HS-5 (cell line): ENCODE data around the gene OR13C9.
"Not testable (repeated sequence)": the region's sequence is repeated elsewhere in the genome, so short reads cannot be mapped to it uniquely, and the experiment has no call there.

Experiments used
- DNase-seq: peaks from one replicate; pipeline ENCODE4 v3.0.0-alpha.2; 2012; ENCODE audit warnings: low read depth

The OR13C9 gene, protein sequence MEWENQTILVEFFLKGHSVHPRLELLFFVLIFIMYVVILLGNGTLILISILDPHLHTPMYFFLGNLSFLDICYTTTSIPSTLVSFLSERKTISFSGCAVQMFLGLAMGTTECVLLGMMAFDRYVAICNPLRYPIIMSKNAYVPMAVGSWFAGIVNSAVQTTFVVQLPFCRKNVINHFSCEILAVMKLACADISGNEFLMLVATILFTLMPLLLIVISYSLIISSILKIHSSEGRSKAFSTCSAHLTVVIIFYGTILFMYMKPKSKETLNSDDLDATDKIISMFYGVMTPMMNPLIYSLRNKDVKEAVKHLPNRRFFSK

DNA sequence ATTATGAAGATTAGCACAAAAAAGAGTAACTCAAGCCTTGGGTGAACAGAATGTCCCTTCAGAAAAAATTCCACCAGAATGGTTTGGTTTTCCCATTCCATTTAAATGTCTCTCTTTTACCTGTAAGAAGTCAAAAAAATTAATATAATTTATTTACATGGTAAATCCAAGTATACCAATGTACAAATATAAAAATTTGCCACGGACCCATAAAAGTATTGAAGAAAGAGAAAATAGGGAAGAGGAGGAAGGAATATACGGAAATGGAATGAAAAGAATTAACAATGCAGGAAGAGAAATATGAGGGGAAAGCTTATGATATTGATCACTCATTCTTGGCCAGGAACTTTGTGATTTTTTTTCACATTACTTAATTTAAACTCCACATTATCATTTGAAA is at the start of gene OR13C9:
Gene OR13C9, minus strand, starts transcription at position 101 of the 400 bp plus-strand sequence. Its CDS starts 0 bp downstream, at position 101.
- no peak for DNase-seq

GRCh38 chr9:104658496-104659195 is 40.6 kb upstream of the OR13C9 start:
- DNase-seq: no peak

DNA sequence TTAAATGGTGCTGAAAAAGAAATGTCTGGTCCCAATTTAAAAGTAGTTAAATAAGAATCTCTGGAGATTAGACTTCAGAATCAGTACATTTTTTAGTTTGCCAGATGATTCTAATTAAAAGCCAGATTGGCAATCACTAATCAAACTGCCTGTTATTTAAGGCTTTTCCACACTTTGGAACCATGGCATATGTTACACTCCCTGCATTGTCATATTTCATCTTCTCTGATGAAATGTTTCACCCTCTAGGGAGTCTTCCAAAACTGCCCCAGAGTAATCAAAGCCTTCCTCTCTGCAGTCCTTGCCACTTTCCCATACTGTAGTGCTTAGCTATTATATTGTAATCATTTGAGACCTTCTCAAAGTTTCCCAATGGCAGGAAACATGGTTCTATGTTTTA is 17.5 kb upstream of the OR13C9 start:
- DNase-seq: no peak

DNA sequence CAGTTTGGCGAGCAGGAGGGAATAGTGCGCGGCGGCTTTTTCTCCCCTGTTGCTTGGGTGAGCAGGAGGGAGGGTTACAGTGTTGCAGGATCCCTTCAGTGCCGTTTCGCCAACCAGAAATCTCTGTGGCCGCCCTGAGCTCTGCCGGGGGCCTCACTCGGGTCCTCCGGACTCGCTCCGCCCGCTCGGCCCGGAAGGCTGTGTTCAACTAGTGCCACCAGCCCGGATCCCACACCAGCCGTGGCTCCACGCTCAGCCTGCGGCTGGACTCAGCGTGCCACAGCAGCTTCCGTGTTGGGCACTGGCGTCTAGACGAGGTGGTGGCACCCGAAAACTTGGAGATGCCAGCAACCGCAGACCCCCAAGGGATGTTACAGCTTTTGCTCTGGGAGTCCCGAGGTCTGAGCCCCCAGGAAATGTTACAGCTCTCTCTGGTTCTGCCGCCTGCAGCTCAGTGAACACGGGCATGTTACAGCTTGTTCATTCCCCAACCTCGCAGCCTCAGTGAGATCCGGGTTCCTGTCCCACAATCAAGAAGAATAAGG is 16.0 kb upstream of the OR13C9 start:
- DNase-seq: no peak

- not testable (repeated sequence) for DNase-seq
Observed at GRCh38 chr9:104625964-104626363, 8.0 kb upstream of the OR13C9 start.

DNA sequence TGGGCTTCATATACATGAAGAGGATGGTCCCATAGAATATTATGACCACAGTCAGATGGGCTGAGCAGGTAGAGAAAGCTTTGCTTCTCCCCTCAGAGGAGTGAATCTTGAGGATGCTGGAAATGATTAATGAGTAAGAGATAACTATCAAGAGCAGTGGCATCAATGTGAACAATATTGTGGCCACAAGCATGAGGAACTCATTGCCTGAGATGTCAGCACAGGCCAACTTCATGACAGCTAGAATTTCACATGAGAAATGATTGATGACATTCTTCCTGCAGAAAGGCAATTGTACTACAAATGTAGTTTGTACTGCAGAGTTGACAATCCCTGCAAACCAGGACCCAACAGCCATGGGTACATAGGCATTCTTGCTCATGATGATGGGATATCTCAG is 586 bp downstream of the OR13C9 start:
- no peak for DNase-seq

- DNase-seq: no peak
Observed at GRCh38 chr9:104611213-104611612, 6.8 kb downstream of the OR13C9 start.

- DNase-seq: no peak
Observed at GRCh38 chr9:104608336-104608735, 9.7 kb downstream of the OR13C9 start.

DNA sequence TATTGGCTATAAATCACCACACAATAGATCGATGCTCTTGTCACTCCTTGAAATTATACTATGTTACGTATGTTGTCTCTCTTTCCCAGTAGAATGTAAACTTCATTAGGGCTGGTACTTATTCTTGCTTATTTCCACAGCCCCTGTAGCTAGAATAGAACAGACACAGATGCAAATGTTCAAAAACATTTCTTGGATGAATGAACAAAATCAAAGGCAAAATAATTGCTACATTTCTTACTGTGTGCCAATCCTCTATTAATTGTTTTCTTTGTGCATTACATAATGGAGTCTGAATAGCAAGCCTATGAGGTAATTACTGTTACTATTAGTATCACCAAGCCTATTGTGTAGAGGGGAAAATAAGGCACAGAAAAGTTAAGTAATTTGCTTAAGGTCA is 11.9 kb downstream of the OR13C9 start:
- no peak for DNase-seq

DNA sequence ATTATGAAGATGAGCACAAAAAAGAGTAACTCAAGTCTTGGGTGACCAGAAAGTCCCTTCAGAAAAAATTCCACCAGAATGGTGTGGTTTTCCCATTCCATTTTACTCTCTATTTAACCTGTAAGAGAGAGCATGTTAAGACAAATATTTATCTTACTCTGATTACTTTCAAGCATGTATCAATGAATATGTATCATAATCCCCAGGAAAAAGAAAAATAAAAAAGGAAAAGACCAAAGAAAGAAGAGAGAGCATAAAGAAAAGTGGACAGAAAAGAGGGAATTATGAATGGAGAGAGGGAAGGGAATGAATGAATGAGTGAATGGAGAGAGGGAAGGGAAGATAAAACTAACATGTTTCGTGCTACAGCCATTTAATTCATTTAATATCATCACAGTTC is 12.5 kb downstream of the OR13C9 start, which contains the start of gene OR13C2:
Gene OR13C2, minus strand, starts transcription at position 101 of the 400 bp plus-strand sequence. Its CDS starts 0 bp downstream, at position 101.
- not testable (repeated sequence) for DNase-seq

DNA sequence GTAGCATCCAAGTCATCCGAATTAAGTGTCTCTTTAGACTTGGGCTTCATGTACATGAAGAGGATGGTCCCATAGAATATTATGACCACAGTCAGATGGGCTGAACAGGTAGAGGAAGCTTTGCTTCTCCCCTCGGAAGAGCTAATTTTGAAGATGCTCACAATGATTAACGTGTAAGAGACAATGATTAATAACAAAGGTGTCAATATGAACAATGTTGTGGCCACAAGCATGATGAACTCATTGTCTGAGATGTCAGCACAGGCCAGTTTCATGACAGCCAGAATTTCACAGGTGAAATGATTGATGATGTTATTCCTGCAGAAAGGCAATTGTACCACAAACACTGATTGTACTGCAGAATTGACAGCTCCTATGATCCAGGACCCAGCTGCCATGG is 13.2 kb downstream of the OR13C9 start:
- DNase-seq: no peak

DNA sequence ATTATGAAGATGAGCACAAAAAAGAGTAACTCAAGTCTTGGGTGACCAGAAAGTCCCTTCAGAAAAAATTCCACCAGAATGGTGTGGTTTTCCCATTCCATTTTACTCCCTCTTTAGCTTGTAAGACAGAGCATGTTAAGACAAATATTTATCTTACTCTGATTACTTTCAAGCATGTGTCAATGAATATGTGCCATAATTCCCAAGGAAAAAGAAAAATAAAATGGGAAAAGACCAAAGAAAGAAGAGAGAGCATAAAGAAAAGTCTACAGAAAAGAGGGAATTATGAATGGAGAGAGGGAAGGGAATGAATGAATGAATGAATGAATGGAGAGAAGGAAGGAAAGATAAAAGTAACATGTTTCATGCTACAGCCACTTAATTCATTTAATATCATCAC is 18.7 kb downstream of the OR13C9 start, which contains the start of gene OR13C5:
Gene OR13C5, minus strand, starts transcription at position 101 of the 400 bp plus-strand sequence. Its CDS starts 0 bp downstream, at position 101.
- not testable (repeated sequence) for DNase-seq

- DNase-seq: not testable (repeated sequence)
Observed at GRCh38 chr9:104598749-104599148, 19.3 kb downstream of the OR13C9 start.

GRCh38 chr9:104589626-104590025 is 28.4 kb downstream of the OR13C9 start:
- DNase-seq: no peak

- peak; percentile 56 for DNase-seq
Observed at GRCh38 chr9:104586496-104587180, 31.4 kb downstream of the OR13C9 start.

DNA sequence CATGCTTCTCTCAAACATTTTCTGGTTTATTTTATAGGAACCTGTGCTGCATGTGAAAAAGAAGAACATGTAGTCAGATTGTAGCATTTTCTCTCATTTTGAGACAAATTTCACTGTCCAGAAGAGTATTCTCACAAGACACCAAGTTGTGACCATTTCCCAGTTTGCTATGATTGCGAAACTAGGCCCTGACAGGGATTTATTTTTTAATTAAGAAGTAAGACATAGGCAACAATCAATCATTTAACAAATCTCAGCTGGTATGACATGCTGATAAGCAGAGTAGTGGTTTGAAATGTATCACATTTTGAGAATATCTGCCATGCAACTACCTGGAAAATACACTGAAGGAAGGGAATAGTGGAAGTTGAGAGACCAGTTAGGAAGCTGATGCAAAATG is 37.4 kb downstream of the OR13C9 start:
- DNase-seq: no peak

GRCh38 chr9:104577263-104577662 is 40.7 kb downstream of the OR13C9 start:
- no peak for DNase-seq

- DNase-seq: no peak
Observed at GRCh38 chr9:104575456-104575855, 42.5 kb downstream of the OR13C9 start.

- DNase-seq: no peak
Observed at GRCh38 chr9:104572612-104573011, 45.4 kb downstream of the OR13C9 start.

- no peak for DNase-seq
Observed at GRCh38 chr9:104568868-104569267, 49.1 kb downstream of the OR13C9 start, which contains the start of gene OR13C8. Gene OR13C8, plus strand, starts transcription at chr9:104569168. Its CDS starts 0 bp downstream, at chr9:104569168.
